Measurements from ENCODE around the gene SOX14. TPM values are rescaled to one million over a fixed set of nuclear protein-coding genes. Genes with fewer than 3 reads are reported as not detected.

Gene SOX14
- total RNA-seq, 1 experiment from 2014 or later, result not detected

- CTCF ChIA-PET, result no interaction called here
- no peak overlapping the region for H3K27ac ChIP-seq (ENCODE audit: low read depth, low read length)
- no peaks in the 10 kb centered on the region for H3K4me1 ChIP-seq (ENCODE audit: control insufficient read depth in 1 of 2, insufficient read depth in 2 of 2, low read length in 2 of 2)
- RAD21 ChIA-PET (ENCODE audit: low non-redundant PET in 1 of 2, low total read pairs in 2 of 2, uncharacterized antibody in 2 of 2, unreplicated experiment in 2 of 2), result no interaction called here
- intact Hi-C loops (cut with micrococcal nuclease), result no loop called here
- H3K4me3 ChIP-seq (replicated peaks in 1 of 2; ENCODE audit: low read depth in 1 of 2, low read length in 2 of 2), result no peak overlapping the region
- no peak overlapping the region for H3K4me2 ChIP-seq (ENCODE audit: low read length)
- H3K36me3 ChIP-seq (ENCODE audit: control insufficient read depth in 1 of 2, insufficient read depth in 2 of 2, low read length in 2 of 2), result no peaks in the 10 kb centered on the region
- POLR2A ChIA-PET, result no interaction called here
- H3K9me2 ChIP-seq (ENCODE audit: insufficient read depth), result no peaks in the 10 kb centered on the region
- H4K20me1 ChIP-seq (ENCODE audit: insufficient read depth), result no peaks in the 10 kb centered on the region
- TF ChIP-seq, protein P1, sequence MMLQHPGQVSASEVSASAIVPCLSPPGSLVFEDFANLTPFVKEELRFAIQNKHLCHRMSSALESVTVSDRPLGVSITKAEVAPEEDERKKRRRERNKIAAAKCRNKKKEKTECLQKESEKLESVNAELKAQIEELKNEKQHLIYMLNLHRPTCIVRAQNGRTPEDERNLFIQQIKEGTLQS (IDR thresholded peaks at IDR 0.05), result no peak
- TF ChIP-seq ELF1 (IDR thresholded peaks at IDR 0.05; ENCODE audit: borderline replicate concordance, low read depth) (no peak), EGR1 (IDR thresholded peaks at IDR 0.05; ENCODE audit: low read depth) (no peak), SIN3A (IDR thresholded peaks at IDR 0.05; ENCODE audit: low read depth) (no peak), YY1 (IDR thresholded peaks at IDR 0.05; ENCODE audit: extremely low read depth, insufficient replicate concordance, low read depth, low read length) (no peak)
- DNase-seq (ENCODE audit: low read depth, low spot score), result no peak
- H3K79me2 ChIP-seq (ENCODE audit: insufficient read depth, low read length), result no peaks in the 10 kb centered on the region
- no peaks in the 10 kb centered on the region for H3K9me3 ChIP-seq (ENCODE audit: control insufficient read depth in 1 of 2, insufficient read depth in 1 of 2, low read depth in 1 of 2, low read length in 2 of 2)
- peaks cover 4% of the 10 kb centered on the region; the same call in 1 of the 2 replicates for H3K27me3 ChIP-seq (ENCODE audit: insufficient read depth, low read length)
- BruUV-seq (replicated peaks), result no TSS peak
- H3K9ac ChIP-seq (ENCODE audit: low read length), result no peak overlapping the region
- no peak overlapping the region for H2AFZ ChIP-seq (ENCODE audit: low read depth, low read length, poor library complexity, severe bottlenecking)
- ATAC-seq, result no peak
Measured at GRCh38 chr3:137815251-137815650, 51.1 kb downstream of the SOX14 start.

Other genes starting within 250 kb of the SOX14 start
- 0.17 TPM for gene CLDN18, start 245.8 kb downstream of the SOX14 start, total RNA-seq (2021; ENCODE audit: unreplicated experiment)

Data from HCT116 (cell line).